H9 (cell line): ENCODE data around the gene RAP1B. TPM values are rescaled to one million over a fixed set of nuclear protein-coding genes. Genes with fewer than 3 reads are reported as not detected.

Experiments used
- DNase-seq: peaks from one replicate; pipeline ENCODE4 v3.0.0-alpha.2; 2017
- H2AFZ ChIP-seq: one replicate; pipeline ENCODE4 v1.6.1; 2013; ENCODE audit warnings: mild to moderate bottlenecking, low read length, control low read depth, moderate library complexity
- H2AK5ac ChIP-seq: 2 replicates; pipeline ENCODE4 v1.6.1; 2013; ENCODE audit warnings: low read length, control low read depth, mixed read lengths; ENCODE audit not compliant: insufficient read length
- H2BK120ac ChIP-seq: one replicate; pipeline ENCODE4 v1.6.1; 2013; ENCODE audit warnings: low read depth, mild to moderate bottlenecking, low read length, control low read depth, inconsistent platforms; ENCODE audit not compliant: poor library complexity, severe bottlenecking
- H2BK12ac ChIP-seq: 2 replicates; pipeline ENCODE4 v1.6.1; 2013; ENCODE audit warnings: low read length, control low read depth, mixed read lengths, low read depth; ENCODE audit not compliant: insufficient read length
- H2BK15ac ChIP-seq: 2 replicates; pipeline ENCODE4 v1.6.1; 2013; ENCODE audit warnings: low read depth, low read length, control low read depth
- H2BK20ac ChIP-seq: one replicate; pipeline ENCODE4 v1.6.1; 2013; ENCODE audit warnings: low read depth, mild to moderate bottlenecking, low read length, control low read depth, inconsistent platforms; ENCODE audit not compliant: poor library complexity, severe bottlenecking
- H2BK5ac ChIP-seq: 2 replicates; pipeline ENCODE4 v1.6.1; 2013; ENCODE audit warnings: low read length, control low read depth, mixed read lengths; ENCODE audit not compliant: insufficient read length
- H3K14ac ChIP-seq: 2 replicates; pipeline ENCODE4 v1.6.1; 2013; ENCODE audit warnings: low read length, control low read depth; ENCODE audit not compliant: insufficient read depth
- H3K18ac ChIP-seq: 2 replicates; pipeline ENCODE4 v1.6.1; 2013; ENCODE audit warnings: low read depth, mild to moderate bottlenecking, mixed read lengths, low read length, control low read depth; ENCODE audit not compliant: insufficient read length
- H3K23ac ChIP-seq: 2 replicates; pipeline ENCODE4 v1.6.1; 2013; ENCODE audit warnings: low read length, control low read depth, mixed read lengths, low read depth; ENCODE audit not compliant: insufficient read length
- H3K23me2 ChIP-seq: 2 replicates; pipeline ENCODE4 v1.6.1; 2013; ENCODE audit warnings: low read depth, mild to moderate bottlenecking, mixed read lengths, low read length, control low read depth; ENCODE audit not compliant: insufficient read length, poor library complexity, severe bottlenecking
- H3K27ac ChIP-seq: 2 replicates; pipeline ENCODE4 v1.5.1; 2013; ENCODE audit warnings: low read length, control low read depth, mixed read lengths, low read depth; ENCODE audit not compliant: insufficient read length
- H3K27me3 ChIP-seq: 2 replicates; pipeline ENCODE4 v1.6.1; 2013; ENCODE audit warnings: low read length, control low read depth, inconsistent platforms; ENCODE audit not compliant: insufficient read depth
- H3K4ac ChIP-seq: 2 replicates; pipeline ENCODE4 v1.6.1; 2013; ENCODE audit warnings: low read depth, mild to moderate bottlenecking, control low read depth, inconsistent platforms, low read length, moderate library complexity
- H3K4me1 ChIP-seq: 2 replicates; pipeline ENCODE4 v1.6.1; 2013; ENCODE audit warnings: low read length, control low read depth, inconsistent platforms; ENCODE audit not compliant: insufficient read depth
- H3K4me2 ChIP-seq: 2 replicates; pipeline ENCODE4 v1.6.1; 2013; ENCODE audit warnings: low read length, control low read depth, mixed read lengths; ENCODE audit not compliant: insufficient read length, insufficient read depth
- H3K56ac ChIP-seq: 2 replicates; pipeline ENCODE4 v1.6.1; 2013; ENCODE audit warnings: low read depth, mild to moderate bottlenecking, mixed read lengths, low read length, control low read depth; ENCODE audit not compliant: insufficient read length
- H3K79me1 ChIP-seq: 2 replicates; pipeline ENCODE4 v1.6.1; 2013; ENCODE audit warnings: low read depth, mild to moderate bottlenecking, moderate library complexity, low read length, control low read depth, inconsistent platforms; ENCODE audit not compliant: insufficient read depth, poor library complexity, severe bottlenecking
- H3K79me2 ChIP-seq: 2 replicates; pipeline ENCODE4 v1.6.1; 2013; ENCODE audit warnings: low read length, control low read depth, inconsistent platforms; ENCODE audit not compliant: insufficient read depth
- H3K9ac ChIP-seq: 2 replicates; pipeline ENCODE4 v1.6.1; 2013; ENCODE audit warnings: low read length, control low read depth, mixed read lengths; ENCODE audit not compliant: insufficient read length; ENCODE audit errors: extremely low read depth
- H3K9me3 ChIP-seq: one replicate; pipeline ENCODE4 v1.6.1; 2013; ENCODE audit warnings: low read depth, low read length, inconsistent platforms; ENCODE audit not compliant: control insufficient read depth
- H3T11ph ChIP-seq: one replicate; pipeline ENCODE4 v1.6.1; 2013; ENCODE audit warnings: mild to moderate bottlenecking, low read length, control low read depth, inconsistent platforms
- H4K20me1 ChIP-seq: one replicate; pipeline ENCODE4 v1.6.1; 2013; ENCODE audit not compliant: control insufficient read depth, insufficient read length, insufficient read depth
- H4K5ac ChIP-seq: 2 replicates; pipeline ENCODE4 v1.6.1; 2013; ENCODE audit warnings: low read depth, mild to moderate bottlenecking, mixed read lengths, low read length, control low read depth; ENCODE audit not compliant: insufficient read length
- H4K8ac ChIP-seq: replicated peaks from 2 replicates; pipeline ENCODE4 v1.6.1; 2013; ENCODE audit warnings: low read length, control low read depth, mixed read lengths, low read depth; ENCODE audit not compliant: insufficient read length
- H4K91ac ChIP-seq: 2 replicates; pipeline ENCODE4 v1.6.1; 2013; ENCODE audit warnings: low read depth, mild to moderate bottlenecking, moderate library complexity, mixed read lengths, low read length, control low read depth; ENCODE audit not compliant: insufficient read length
- H3K27ac Mint-ChIP-seq, 3 experiments: 2 replicates in 2 of 3; 3 replicates in 1 of 3; pipeline ENCODE4 v1.8.0; 2020 to 2021; ENCODE audit warnings: mixed read lengths in 3 of 3, mild to moderate bottlenecking in 1 of 3, moderate library complexity in 1 of 3
- H3K27me3 Mint-ChIP-seq: 2 replicates; pipeline ENCODE4 v1.8.0; 2021; ENCODE audit warnings: low read depth, mild to moderate bottlenecking, moderate library complexity, mixed read lengths
- H3K36me3 Mint-ChIP-seq, 3 experiments: 2 replicates in 2 of 3; 3 replicates in 1 of 3; pipeline ENCODE4 v1.8.0; 2020 to 2021; ENCODE audit warnings: low read depth in 3 of 3, mixed read lengths in 3 of 3; ENCODE audit not compliant: insufficient read depth in 1 of 3
- H3K4me1 Mint-ChIP-seq, 2 experiments: 2 replicates each; pipeline ENCODE4 v1.8.0; 2020; ENCODE audit warnings: mixed read lengths in 2 of 2
- H3K4me3 Mint-ChIP-seq, 2 experiments: 2 replicates in 1 of 2; 3 replicates in 1 of 2; pipeline ENCODE4 v1.8.0; 2020 to 2021; ENCODE audit warnings: mild to moderate bottlenecking in 2 of 2, mixed read lengths in 2 of 2, moderate library complexity in 1 of 2
- H3K9me3 Mint-ChIP-seq, 2 experiments: 2 replicates in 1 of 2; 3 replicates in 1 of 2; pipeline ENCODE4 v1.8.0; 2020; ENCODE audit warnings: mild to moderate bottlenecking in 2 of 2, mixed read lengths in 2 of 2, moderate library complexity in 1 of 2
- CTCF ChIP-seq: fragments of 200-600 bp; sonication (generic); conservative IDR thresholded peaks from 3 replicates; pipeline ENCODE4 v1.8.0; 2021; ENCODE audit warnings: antibody characterized with exemption, mild to moderate bottlenecking
- WGBS: extraction: QIAGEN DNeasy Blood & Tissue Kit; methylation state at CpG from one replicate; pipeline ENCODE4 v1.1.7; 2013; ENCODE audit warnings: missing lambda C conversion rate, low lambda C conversion rate, mixed read lengths; ENCODE audit not compliant: insufficient read length; ENCODE audit errors: extremely low coverage; 5-methylcytosine and 5-hydroxymethylcytosine counted together
- total RNA-seq: library from RNA; stranded (reverse); gene quantifications from 2 replicates; pipeline ENCODE4 v1.2.1, GENCODE V29; 2021

RAP1B gene
- total RNA-seq, 1 experiment from 2014 or later = 97.7 TPM

GRCh38 chr12:68639396-68639767, 28.7 kb downstream of the RAP1B start:
- Histone ChIP-seq H3K4ac (no peak overlapping the region), H3K27me3 (no peaks in the 10 kb centered on the region), H3T11ph (no peak overlapping the region), H3K4me1 (no peaks in the 10 kb centered on the region), H4K5ac (no peak overlapping the region), H2BK12ac (no peak overlapping the region), H3K9me3 (no peaks in the 10 kb centered on the region), H4K8ac (no peak overlapping the region), H3K18ac (no peak overlapping the region), H2AFZ (no peak overlapping the region), H2BK120ac (no peak overlapping the region), H3K14ac (no peak overlapping the region), H2BK15ac (no peak overlapping the region), H3K9ac (no peak overlapping the region), H4K91ac (no peak overlapping the region), H3K4me2 (no peak overlapping the region), H3K27ac (no peak overlapping the region), H3K56ac (no peak overlapping the region), H3K23me2 (no peaks in the 10 kb centered on the region), H4K20me1 (no peaks in the 10 kb centered on the region), H2BK20ac (no peak overlapping the region), H2BK5ac (no peak overlapping the region), H2AK5ac (no peak overlapping the region), H3K79me1 (peaks cover 7% of the 10 kb centered on the region), H3K79me2 (peaks cover 13% of the 10 kb centered on the region; the same call in 1 of the 2 replicates), H3K23ac (no peak overlapping the region)
- Mint-ChIP-seq H3K4me1 (no peaks in the 10 kb centered on the region; a peak in 1 of 4 replicates), H3K27ac (peak overlapping the region in 1 of 3 experiments; percentile 70; a peak in 1 of 7 replicates), H3K9me3 (no peaks in the 10 kb centered on the region), H3K27me3 (no peaks in the 10 kb centered on the region), H3K4me3 (no peak overlapping the region), H3K36me3 (peaks cover 0 to 4% (median 3%) of the 10 kb centered on the region in 3 experiments; a peak in 2 of 7 replicates)
- no peak for DNase-seq
- TF ChIP-seq CTCF = no peak
- no CpG with 5 or more reads among the region's 1 CpG for WGBS
